Measurements from ENCODE around the gene FGFR4. TPM values are rescaled to one million over a fixed set of nuclear protein-coding genes. Genes with fewer than 3 reads are reported as not detected.

The FGFR4 gene
- total RNA-seq, 6 donors from 2014 or later, result 14.8 to 175 (median 87.1) TPM

DNA sequence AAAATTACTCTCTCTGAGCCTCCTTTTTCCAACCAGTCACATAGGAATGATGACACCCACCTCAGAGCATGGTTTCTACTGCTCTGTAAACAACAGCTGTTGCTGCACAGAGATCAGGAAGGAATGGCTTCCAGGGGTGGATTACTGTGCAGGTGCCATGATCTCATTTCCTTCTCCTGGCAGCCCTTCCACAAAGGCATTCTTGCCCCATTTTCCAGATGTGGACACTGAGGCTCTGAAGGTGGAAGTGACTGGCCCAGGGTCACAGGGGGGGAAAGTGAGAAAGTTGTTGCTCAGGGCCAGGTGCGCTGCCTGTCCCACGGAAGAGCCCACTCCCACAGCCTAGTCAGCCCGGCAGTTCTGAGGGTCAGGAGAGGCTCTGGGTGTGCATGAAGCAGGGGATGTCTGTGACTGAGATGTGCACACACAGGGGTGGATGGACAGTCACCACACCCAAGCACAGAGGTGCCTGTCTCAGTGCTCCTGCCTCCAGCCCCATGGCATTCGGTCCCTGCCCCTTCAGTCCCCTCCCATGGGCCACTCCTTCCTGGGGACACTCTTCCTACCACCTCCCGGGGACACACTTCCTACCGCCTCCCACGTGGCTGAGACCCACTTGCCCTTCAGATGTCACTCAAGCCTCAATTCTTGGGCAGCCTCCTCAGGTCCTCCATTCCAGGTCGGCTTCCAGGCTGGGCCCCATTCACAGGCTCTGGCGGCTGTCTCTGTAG, 17.0 kb downstream of the FGFR4 start:
- H3K27ac ChIP-seq, result no peak overlapping the region
- TF ChIP-seq POLR2AphosphoS5 (IDR thresholded peaks at IDR 0.05) (no peak), POLR2A (IDR thresholded peaks at IDR 0.05) (no peak), EP300 (IDR thresholded peaks at IDR 0.05) (no peak), CTCF (IDR thresholded peaks at IDR 0.05) (no peak)
- ATAC-seq (ENCODE audit: low FRiP score in 2 of 2) (peak in 1 of 2 donors; percentile 55), DNase-seq (no peak)
- H3K4me1 ChIP-seq, result no peaks in the 10 kb centered on the region
- 46 to 69% methylated on average over 6 to 9 of the region's 9 CpGs for WGBS, 2 donors
- H3K4me3 ChIP-seq, result no peak overlapping the region
- no peaks in the 10 kb centered on the region for H3K27me3 ChIP-seq
- no peaks in the 10 kb centered on the region for H3K36me3 ChIP-seq
- H3K9me3 ChIP-seq, result no peaks in the 10 kb centered on the region

- TF ChIP-seq CTCF (IDR thresholded peaks at IDR 0.05) (no peak), POLR2A (IDR thresholded peaks at IDR 0.05) (no peak), POLR2AphosphoS5 (IDR thresholded peaks at IDR 0.05) (no peak), EP300 (IDR thresholded peaks at IDR 0.05) (no peak)
- no peaks in the 10 kb centered on the region for H3K27me3 ChIP-seq
- H3K36me3 ChIP-seq, result no peaks in the 10 kb centered on the region
- H3K4me3 ChIP-seq, result no peak overlapping the region
- DNase-seq, result peak in 1 of 2 donors; percentile 63
- H3K4me1 ChIP-seq, result no peaks in the 10 kb centered on the region
- no peak for ATAC-seq (ENCODE audit: low FRiP score in 2 of 2)
- no peak overlapping the region for H3K27ac ChIP-seq
- no peaks in the 10 kb centered on the region for H3K9me3 ChIP-seq
- WGBS, 2 donors, result 67 to 80% methylated on average over 24 of the region's 24 CpGs
Measured at GRCh38 chr5:177105691-177106476, 19.2 kb downstream of the FGFR4 start.

- TF ChIP-seq POLR2A (IDR thresholded peaks at IDR 0.05) (no peak), EP300 (IDR thresholded peaks at IDR 0.05) (no peak), POLR2AphosphoS5 (IDR thresholded peaks at IDR 0.05) (no peak), CTCF (IDR thresholded peaks at IDR 0.05) (no peak)
- Histone ChIP-seq H3K4me3 (no peak overlapping the region), H3K4me1 (peaks cover 0 to 7% (median 0%) of the 10 kb centered on the region in 4 donors), H3K27me3 (no peaks in the 10 kb centered on the region), H3K36me3 (no peaks in the 10 kb centered on the region), H3K9me3 (no peaks in the 10 kb centered on the region), H3K27ac (no peak overlapping the region)
- 71 to 81% methylated on average over 4 of the region's 4 CpGs for WGBS, 2 donors
- DNase-seq (no peak), ATAC-seq (ENCODE audit: low FRiP score in 2 of 2) (no peak)
Measured at GRCh38 chr5:177107159-177107558, 20.4 kb downstream of the FGFR4 start.

DNA sequence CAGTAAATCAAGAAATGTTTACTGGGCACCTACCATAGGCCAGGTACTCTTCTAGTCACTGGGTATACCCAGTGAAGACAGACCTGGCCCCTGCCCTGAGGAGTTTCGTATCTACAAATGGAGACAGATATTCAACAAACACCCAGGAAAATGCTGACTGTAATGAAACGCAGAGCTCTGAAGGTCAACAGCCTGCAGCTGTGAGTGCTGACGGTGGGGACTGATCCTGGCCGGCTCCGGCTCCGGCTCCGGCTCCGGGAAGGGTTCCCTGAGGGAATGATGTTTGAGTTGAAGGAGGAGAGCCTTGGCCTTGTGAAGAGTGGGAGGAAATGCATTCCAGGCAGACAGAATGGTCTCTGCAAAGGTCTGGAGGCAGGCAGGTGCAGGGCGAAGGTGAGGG, 23.1 kb downstream of the FGFR4 start:
- Histone ChIP-seq H3K4me3 (no peak overlapping the region), H3K36me3 (no peaks in the 10 kb centered on the region), H3K27me3 (no peaks in the 10 kb centered on the region), H3K4me1 (peaks cover 3 to 19% (median 10%) of the 10 kb centered on the region in 4 donors), H3K9me3 (no peaks in the 10 kb centered on the region), H3K27ac (no peak overlapping the region)
- no peak for TF ChIP-seq CTCF (IDR thresholded peaks at IDR 0.05)
- TF ChIP-seq POLR2AphosphoS5 (IDR thresholded peaks at IDR 0.05), result no peak
- no peak for TF ChIP-seq POLR2A (IDR thresholded peaks at IDR 0.05)
- TF ChIP-seq EP300 (IDR thresholded peaks at IDR 0.05), result no peak
- WGBS, 2 donors, result 49 to 68% methylated on average over 5 to 9 of the region's 9 CpGs
- ATAC-seq (ENCODE audit: low FRiP score in 2 of 2) (no peak), DNase-seq (peak in 1 of 2 donors; percentile 77)

Measured in upper lobe of left lung (tissue), 6 donors.